Measurements from ENCODE around the gene HOXB6.

- no peak for TF ChIP-seq POLR2A (IDR thresholded peaks at IDR 0.05)
- TF ChIP-seq, protein P1, sequence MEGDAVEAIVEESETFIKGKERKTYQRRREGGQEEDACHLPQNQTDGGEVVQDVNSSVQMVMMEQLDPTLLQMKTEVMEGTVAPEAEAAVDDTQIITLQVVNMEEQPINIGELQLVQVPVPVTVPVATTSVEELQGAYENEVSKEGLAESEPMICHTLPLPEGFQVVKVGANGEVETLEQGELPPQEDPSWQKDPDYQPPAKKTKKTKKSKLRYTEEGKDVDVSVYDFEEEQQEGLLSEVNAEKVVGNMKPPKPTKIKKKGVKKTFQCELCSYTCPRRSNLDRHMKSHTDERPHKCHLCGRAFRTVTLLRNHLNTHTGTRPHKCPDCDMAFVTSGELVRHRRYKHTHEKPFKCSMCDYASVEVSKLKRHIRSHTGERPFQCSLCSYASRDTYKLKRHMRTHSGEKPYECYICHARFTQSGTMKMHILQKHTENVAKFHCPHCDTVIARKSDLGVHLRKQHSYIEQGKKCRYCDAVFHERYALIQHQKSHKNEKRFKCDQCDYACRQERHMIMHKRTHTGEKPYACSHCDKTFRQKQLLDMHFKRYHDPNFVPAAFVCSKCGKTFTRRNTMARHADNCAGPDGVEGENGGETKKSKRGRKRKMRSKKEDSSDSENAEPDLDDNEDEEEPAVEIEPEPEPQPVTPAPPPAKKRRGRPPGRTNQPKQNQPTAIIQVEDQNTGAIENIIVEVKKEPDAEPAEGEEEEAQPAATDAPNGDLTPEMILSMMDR (IDR thresholded peaks at IDR 0.05): no peak
Measured at GRCh38 chr17:48630009-48630924, 25.5 kb upstream of the HOXB6 start.

Measured in lower leg skin (tissue), 3 donors.